ENCODE measurements around the gene ZCCHC4.

- TF ChIP-seq, protein P1, sequence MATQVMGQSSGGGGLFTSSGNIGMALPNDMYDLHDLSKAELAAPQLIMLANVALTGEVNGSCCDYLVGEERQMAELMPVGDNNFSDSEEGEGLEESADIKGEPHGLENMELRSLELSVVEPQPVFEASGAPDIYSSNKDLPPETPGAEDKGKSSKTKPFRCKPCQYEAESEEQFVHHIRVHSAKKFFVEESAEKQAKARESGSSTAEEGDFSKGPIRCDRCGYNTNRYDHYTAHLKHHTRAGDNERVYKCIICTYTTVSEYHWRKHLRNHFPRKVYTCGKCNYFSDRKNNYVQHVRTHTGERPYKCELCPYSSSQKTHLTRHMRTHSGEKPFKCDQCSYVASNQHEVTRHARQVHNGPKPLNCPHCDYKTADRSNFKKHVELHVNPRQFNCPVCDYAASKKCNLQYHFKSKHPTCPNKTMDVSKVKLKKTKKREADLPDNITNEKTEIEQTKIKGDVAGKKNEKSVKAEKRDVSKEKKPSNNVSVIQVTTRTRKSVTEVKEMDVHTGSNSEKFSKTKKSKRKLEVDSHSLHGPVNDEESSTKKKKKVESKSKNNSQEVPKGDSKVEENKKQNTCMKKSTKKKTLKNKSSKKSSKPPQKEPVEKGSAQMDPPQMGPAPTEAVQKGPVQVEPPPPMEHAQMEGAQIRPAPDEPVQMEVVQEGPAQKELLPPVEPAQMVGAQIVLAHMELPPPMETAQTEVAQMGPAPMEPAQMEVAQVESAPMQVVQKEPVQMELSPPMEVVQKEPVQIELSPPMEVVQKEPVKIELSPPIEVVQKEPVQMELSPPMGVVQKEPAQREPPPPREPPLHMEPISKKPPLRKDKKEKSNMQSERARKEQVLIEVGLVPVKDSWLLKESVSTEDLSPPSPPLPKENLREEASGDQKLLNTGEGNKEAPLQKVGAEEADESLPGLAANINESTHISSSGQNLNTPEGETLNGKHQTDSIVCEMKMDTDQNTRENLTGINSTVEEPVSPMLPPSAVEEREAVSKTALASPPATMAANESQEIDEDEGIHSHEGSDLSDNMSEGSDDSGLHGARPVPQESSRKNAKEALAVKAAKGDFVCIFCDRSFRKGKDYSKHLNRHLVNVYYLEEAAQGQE (IDR thresholded peaks at IDR 0.05; ENCODE audit: insufficient read depth in 1 of 2, low read depth in 2 of 2, low read length in 2 of 2): no peak
- TF ChIP-seq SIN3A (IDR thresholded peaks at IDR 0.05; ENCODE audit: borderline replicate concordance, insufficient read depth, low read length) (no peak), POLR2AphosphoS5 (IDR thresholded peaks at IDR 0.05; ENCODE audit: low read depth, low read length) (no peak), TAF1 (IDR thresholded peaks at IDR 0.05; ENCODE audit: borderline replicate concordance, insufficient read depth, low read length) (no peak), FOXP2 (optimal IDR thresholded peaks at IDR 0.05; ENCODE audit: borderline replicate concordance, extremely low read depth, extremely low read length, insufficient read depth) (no peak)
These were observed 32.4 kb upstream of the ZCCHC4 start for GRCh38 chr4:25280210-25280609.
